H9 (cell line): Measurements from ENCODE around the gene MYO7A. TPM values are rescaled to one million over a fixed set of nuclear protein-coding genes. Genes with fewer than 3 reads are reported as not detected.

ENCODE experiments used
- DNase-seq: peaks from one replicate; pipeline ENCODE4 v3.0.0-alpha.2; 2017
- H2AFZ ChIP-seq: one replicate; pipeline ENCODE4 v1.6.1; 2013; ENCODE audit warnings: mild to moderate bottlenecking, low read length, control low read depth, moderate library complexity
- H2AK5ac ChIP-seq: 2 replicates; pipeline ENCODE4 v1.6.1; 2013; ENCODE audit warnings: low read length, control low read depth, mixed read lengths; ENCODE audit not compliant: insufficient read length
- H2BK120ac ChIP-seq: one replicate; pipeline ENCODE4 v1.6.1; 2013; ENCODE audit warnings: low read depth, mild to moderate bottlenecking, low read length, control low read depth, inconsistent platforms; ENCODE audit not compliant: poor library complexity, severe bottlenecking
- H2BK12ac ChIP-seq: 2 replicates; pipeline ENCODE4 v1.6.1; 2013; ENCODE audit warnings: low read length, control low read depth, mixed read lengths, low read depth; ENCODE audit not compliant: insufficient read length
- H2BK15ac ChIP-seq: 2 replicates; pipeline ENCODE4 v1.6.1; 2013; ENCODE audit warnings: low read depth, low read length, control low read depth
- H2BK20ac ChIP-seq: one replicate; pipeline ENCODE4 v1.6.1; 2013; ENCODE audit warnings: low read depth, mild to moderate bottlenecking, low read length, control low read depth, inconsistent platforms; ENCODE audit not compliant: poor library complexity, severe bottlenecking
- H2BK5ac ChIP-seq: 2 replicates; pipeline ENCODE4 v1.6.1; 2013; ENCODE audit warnings: low read length, control low read depth, mixed read lengths; ENCODE audit not compliant: insufficient read length
- H3K14ac ChIP-seq: 2 replicates; pipeline ENCODE4 v1.6.1; 2013; ENCODE audit warnings: low read length, control low read depth; ENCODE audit not compliant: insufficient read depth
- H3K18ac ChIP-seq: 2 replicates; pipeline ENCODE4 v1.6.1; 2013; ENCODE audit warnings: low read depth, mild to moderate bottlenecking, mixed read lengths, low read length, control low read depth; ENCODE audit not compliant: insufficient read length
- H3K23ac ChIP-seq: 2 replicates; pipeline ENCODE4 v1.6.1; 2013; ENCODE audit warnings: low read length, control low read depth, mixed read lengths, low read depth; ENCODE audit not compliant: insufficient read length
- H3K23me2 ChIP-seq: 2 replicates; pipeline ENCODE4 v1.6.1; 2013; ENCODE audit warnings: low read depth, mild to moderate bottlenecking, mixed read lengths, low read length, control low read depth; ENCODE audit not compliant: insufficient read length, poor library complexity, severe bottlenecking
- H3K27ac ChIP-seq: 2 replicates; pipeline ENCODE4 v1.5.1; 2013; ENCODE audit warnings: low read length, control low read depth, mixed read lengths, low read depth; ENCODE audit not compliant: insufficient read length
- H3K27me3 ChIP-seq: 2 replicates; pipeline ENCODE4 v1.6.1; 2013; ENCODE audit warnings: low read length, control low read depth, inconsistent platforms; ENCODE audit not compliant: insufficient read depth
- H3K4ac ChIP-seq: 2 replicates; pipeline ENCODE4 v1.6.1; 2013; ENCODE audit warnings: low read depth, mild to moderate bottlenecking, control low read depth, inconsistent platforms, low read length, moderate library complexity
- H3K4me1 ChIP-seq: 2 replicates; pipeline ENCODE4 v1.6.1; 2013; ENCODE audit warnings: low read length, control low read depth, inconsistent platforms; ENCODE audit not compliant: insufficient read depth
- H3K4me2 ChIP-seq: 2 replicates; pipeline ENCODE4 v1.6.1; 2013; ENCODE audit warnings: low read length, control low read depth, mixed read lengths; ENCODE audit not compliant: insufficient read length, insufficient read depth
- H3K56ac ChIP-seq: 2 replicates; pipeline ENCODE4 v1.6.1; 2013; ENCODE audit warnings: low read depth, mild to moderate bottlenecking, mixed read lengths, low read length, control low read depth; ENCODE audit not compliant: insufficient read length
- H3K79me1 ChIP-seq: 2 replicates; pipeline ENCODE4 v1.6.1; 2013; ENCODE audit warnings: low read depth, mild to moderate bottlenecking, moderate library complexity, low read length, control low read depth, inconsistent platforms; ENCODE audit not compliant: insufficient read depth, poor library complexity, severe bottlenecking
- H3K79me2 ChIP-seq: 2 replicates; pipeline ENCODE4 v1.6.1; 2013; ENCODE audit warnings: low read length, control low read depth, inconsistent platforms; ENCODE audit not compliant: insufficient read depth
- H3K9ac ChIP-seq: 2 replicates; pipeline ENCODE4 v1.6.1; 2013; ENCODE audit warnings: low read length, control low read depth, mixed read lengths; ENCODE audit not compliant: insufficient read length; ENCODE audit errors: extremely low read depth
- H3K9me3 ChIP-seq: one replicate; pipeline ENCODE4 v1.6.1; 2013; ENCODE audit warnings: low read depth, low read length, inconsistent platforms; ENCODE audit not compliant: control insufficient read depth
- H3T11ph ChIP-seq: one replicate; pipeline ENCODE4 v1.6.1; 2013; ENCODE audit warnings: mild to moderate bottlenecking, low read length, control low read depth, inconsistent platforms
- H4K20me1 ChIP-seq: one replicate; pipeline ENCODE4 v1.6.1; 2013; ENCODE audit not compliant: control insufficient read depth, insufficient read length, insufficient read depth
- H4K5ac ChIP-seq: 2 replicates; pipeline ENCODE4 v1.6.1; 2013; ENCODE audit warnings: low read depth, mild to moderate bottlenecking, mixed read lengths, low read length, control low read depth; ENCODE audit not compliant: insufficient read length
- H4K8ac ChIP-seq: replicated peaks from 2 replicates; pipeline ENCODE4 v1.6.1; 2013; ENCODE audit warnings: low read length, control low read depth, mixed read lengths, low read depth; ENCODE audit not compliant: insufficient read length
- H4K91ac ChIP-seq: 2 replicates; pipeline ENCODE4 v1.6.1; 2013; ENCODE audit warnings: low read depth, mild to moderate bottlenecking, moderate library complexity, mixed read lengths, low read length, control low read depth; ENCODE audit not compliant: insufficient read length
- H3K27ac Mint-ChIP-seq, 3 experiments: 2 replicates in 2 of 3; 3 replicates in 1 of 3; pipeline ENCODE4 v1.8.0; 2020 to 2021; ENCODE audit warnings: mixed read lengths in 3 of 3, mild to moderate bottlenecking in 1 of 3, moderate library complexity in 1 of 3
- H3K27me3 Mint-ChIP-seq: 2 replicates; pipeline ENCODE4 v1.8.0; 2021; ENCODE audit warnings: low read depth, mild to moderate bottlenecking, moderate library complexity, mixed read lengths
- H3K36me3 Mint-ChIP-seq, 3 experiments: 2 replicates in 2 of 3; 3 replicates in 1 of 3; pipeline ENCODE4 v1.8.0; 2020 to 2021; ENCODE audit warnings: low read depth in 3 of 3, mixed read lengths in 3 of 3; ENCODE audit not compliant: insufficient read depth in 1 of 3
- H3K4me1 Mint-ChIP-seq, 2 experiments: 2 replicates each; pipeline ENCODE4 v1.8.0; 2020; ENCODE audit warnings: mixed read lengths in 2 of 2
- H3K4me3 Mint-ChIP-seq, 2 experiments: 2 replicates in 1 of 2; 3 replicates in 1 of 2; pipeline ENCODE4 v1.8.0; 2020 to 2021; ENCODE audit warnings: mild to moderate bottlenecking in 2 of 2, mixed read lengths in 2 of 2, moderate library complexity in 1 of 2
- H3K9me3 Mint-ChIP-seq, 2 experiments: 2 replicates in 1 of 2; 3 replicates in 1 of 2; pipeline ENCODE4 v1.8.0; 2020; ENCODE audit warnings: mild to moderate bottlenecking in 2 of 2, mixed read lengths in 2 of 2, moderate library complexity in 1 of 2
- CTCF ChIP-seq: fragments of 200-600 bp; sonication (generic); conservative IDR thresholded peaks from 3 replicates; pipeline ENCODE4 v1.8.0; 2021; ENCODE audit warnings: antibody characterized with exemption, mild to moderate bottlenecking
- WGBS: extraction: QIAGEN DNeasy Blood & Tissue Kit; methylation state at CpG from one replicate; pipeline ENCODE4 v1.1.7; 2013; ENCODE audit warnings: missing lambda C conversion rate, low lambda C conversion rate, mixed read lengths; ENCODE audit not compliant: insufficient read length; ENCODE audit errors: extremely low coverage; 5-methylcytosine and 5-hydroxymethylcytosine counted together
- total RNA-seq: library from RNA; stranded (reverse); gene quantifications from 2 replicates; pipeline ENCODE4 v1.2.1, GENCODE V29; 2021

MYO7A gene
- total RNA-seq, 1 experiment from 2014 or later, result 1.6 TPM

DNA sequence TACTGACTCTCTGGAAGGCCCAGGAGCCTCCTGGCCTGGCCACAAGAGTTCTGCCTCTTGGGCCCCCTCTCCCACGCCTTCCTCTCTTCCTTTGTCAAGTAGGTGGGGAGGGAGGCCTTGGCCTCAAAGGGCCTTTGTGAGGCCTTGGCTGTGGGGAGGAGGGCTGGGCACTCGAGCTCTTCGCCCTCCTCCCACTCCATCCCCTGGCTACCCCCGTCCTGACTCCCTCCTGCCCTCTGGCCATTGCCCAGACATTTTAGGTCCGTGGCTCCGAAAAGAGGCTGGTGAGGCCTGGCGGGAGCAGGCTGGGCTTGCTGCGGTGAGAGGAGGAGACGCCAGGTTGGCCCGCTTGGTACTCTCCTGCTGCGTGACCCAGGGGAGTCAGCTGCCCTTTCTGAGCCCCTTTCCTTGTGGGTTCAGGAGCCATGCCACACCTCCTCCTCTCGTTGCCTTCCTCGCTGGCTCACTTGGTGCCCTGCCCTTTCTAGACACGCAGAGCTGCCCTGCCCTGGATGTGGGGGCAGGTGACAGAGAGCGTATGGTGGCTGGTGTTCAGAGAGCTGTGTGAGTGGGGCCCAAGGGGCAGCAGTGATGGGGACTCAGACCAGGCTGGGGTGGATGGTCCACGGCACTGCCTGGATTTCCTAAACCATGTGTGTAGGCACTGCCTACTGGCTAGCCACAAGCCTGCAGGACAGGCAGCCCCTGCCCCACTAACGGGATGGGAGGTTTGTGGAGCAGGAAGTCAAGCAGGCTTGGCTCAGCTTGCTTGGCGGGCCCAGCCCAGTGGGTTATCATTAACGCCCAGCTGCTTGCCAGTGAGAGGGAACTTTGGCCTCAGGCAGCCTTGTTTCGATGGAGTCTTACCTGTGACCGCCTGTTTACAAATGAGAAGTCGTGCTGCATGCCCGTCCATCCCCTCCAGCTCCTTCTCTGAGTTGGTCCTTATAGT, 41.2 kb upstream of the MYO7A start:
- no peak for DNase-seq

More for the DNA sequence above, 41.2 kb upstream of the MYO7A start:
- no CpG with 5 or more reads among the region's 23 CpGs for WGBS
- H3K27me3 ChIP-seq, result no peaks in the 10 kb centered on the region
- H3K4me1 ChIP-seq, result no peaks in the 10 kb centered on the region
- no peaks in the 10 kb centered on the region for H3K23me2 ChIP-seq
- H3T11ph ChIP-seq, result no peak overlapping the region
- no peak overlapping the region for H4K91ac ChIP-seq
- no peak overlapping the region for H4K5ac ChIP-seq
- H4K20me1 ChIP-seq, result no peaks in the 10 kb centered on the region
- no peak overlapping the region for H3K56ac ChIP-seq
- no peaks in the 10 kb centered on the region for H3K79me1 ChIP-seq
- H3K14ac ChIP-seq, result no peak overlapping the region; the same call in 1 of the 2 replicates
- H2BK20ac ChIP-seq, result no peak overlapping the region
- H3K79me2 ChIP-seq, result no peaks in the 10 kb centered on the region
- no peak overlapping the region for H3K23ac ChIP-seq
- H3K4me1 Mint-ChIP-seq, result peaks cover 12 to 14% of the 10 kb centered on the region in 2 experiments
- no peak overlapping the region for H3K9ac ChIP-seq
- H2BK120ac ChIP-seq, result no peak overlapping the region
- H3K9me3 Mint-ChIP-seq, result no peaks in the 10 kb centered on the region
- H2AFZ ChIP-seq, result no peak overlapping the region
- no peak overlapping the region for H3K4me3 Mint-ChIP-seq
- H3K4me2 ChIP-seq, result no peak overlapping the region
- H2BK15ac ChIP-seq, result no peak overlapping the region
- no peak overlapping the region for H2AK5ac ChIP-seq
- no peaks in the 10 kb centered on the region for H3K9me3 ChIP-seq
- H4K8ac ChIP-seq, result no peak overlapping the region
- H3K4ac ChIP-seq, result no peak overlapping the region
- H3K27me3 Mint-ChIP-seq, result no peaks in the 10 kb centered on the region
- no peak overlapping the region for H2BK12ac ChIP-seq
- H3K36me3 Mint-ChIP-seq, result no peaks in the 10 kb centered on the region; a peak in 2 of 7 replicates
- TF ChIP-seq CTCF, result no peak
- H3K18ac ChIP-seq, result no peak overlapping the region
- H3K27ac ChIP-seq, result no peak overlapping the region
- H3K27ac Mint-ChIP-seq, result no peak overlapping the region; a peak in 2 of 7 replicates
- no peak overlapping the region for H2BK5ac ChIP-seq
